GM12878 (cell line): ENCODE results near the gene CA10. TPM values are rescaled to one million over a fixed set of nuclear protein-coding genes. Genes with fewer than 3 reads are reported as not detected.

Experiments used
- ATAC-seq: fragments of 200-7000 bp; cut with Tn5 transposase; 3 replicates; pipeline ENCODE4 v1.9.1; 2020; ENCODE audit warnings: mild to moderate bottlenecking, moderate library complexity
- BruUV-seq: library from RNA; stranded (reverse); fragments of 400-500 nt; replicated peaks from 2 replicates; lab custom pipeline; 2021; lab: Mats Ljungman, UMichigan
- CTCF ChIA-PET: fragments of 300-600 bp; sonication (Branson Sonifier 250); formaldehyde crosslinking; extraction: SDS; loops from one replicate; lab custom pipeline; 2021; ENCODE audit warnings: inconsistent platforms; lab: Yijun Ruan, JAX
- POLR2A ChIA-PET: fragments of 350-600 bp; formaldehyde crosslinking; extraction: SDS; loops from one replicate; lab custom pipeline; 2021; ENCODE audit warnings: inconsistent platforms; lab: Charles Lee
- RAD21 ChIA-PET: fragments of 300-600 bp; sonication (Branson Sonifier 250); formaldehyde crosslinking; loops from one replicate; lab custom pipeline; 2023; ENCODE audit warnings: antibody characterized with exemption; ENCODE audit not compliant: unreplicated experiment; lab: Charles Lee
- SMC1A ChIA-PET: fragments of 300-600 bp; sonication (Branson Sonifier 250); formaldehyde crosslinking; loops from one replicate; lab custom pipeline; 2023; ENCODE audit not compliant: unreplicated experiment, uncharacterized antibody; lab: Charles Lee
- DNase-seq: peaks from one replicate; pipeline ENCODE4 v3.0.0-alpha.2; 2011; ENCODE audit warnings: low read depth, low spot score
- FAIRE-seq: peaks from 3 replicates; lab custom pipeline; 2011; peaks lifted over from hg19 to GRCh38; lab: Jason Lieb, UNC
- H2AFZ ChIP-seq: 2 replicates; pipeline ENCODE4 v1.6.0; 2011; ENCODE audit warnings: low read depth, low read length, control low read depth; ENCODE audit not compliant: control insufficient read depth
- H3K27ac ChIP-seq: 2 replicates; pipeline ENCODE4 v1.5.1; 2011; ENCODE audit warnings: control low read depth; ENCODE audit not compliant: control insufficient read depth, insufficient read depth
- H3K27me3 ChIP-seq, 2 experiments: replicated peaks in 1 of 2; 2 replicates each; pipeline versions ENCODE4 v1.6.0 to v1.6.1; 2011; ENCODE audit warnings: low read length in 1 of 2; ENCODE audit not compliant: control insufficient read depth in 2 of 2, insufficient read depth in 2 of 2
- H3K36me3 ChIP-seq, 2 experiments: 2 replicates each; pipeline ENCODE4 v1.5.1; 2011; ENCODE audit warnings: low read length in 1 of 2; ENCODE audit not compliant: control insufficient read depth in 2 of 2, insufficient read depth in 2 of 2
- H3K4me1 ChIP-seq: 2 replicates; pipeline ENCODE4 v1.6.1; 2011; ENCODE audit warnings: mild to moderate bottlenecking, low read length, moderate library complexity, mixed read lengths; ENCODE audit not compliant: control insufficient read depth, insufficient read depth
- H3K4me2 ChIP-seq: 2 replicates; pipeline ENCODE4 v1.6.0; 2011; ENCODE audit warnings: control low read depth; ENCODE audit not compliant: control insufficient read depth, insufficient read depth
- H3K4me3 ChIP-seq: fragments of 200-600 bp; sonication (generic); 2 replicates; pipeline ENCODE4 v1.5.1; 2016
- H3K79me2 ChIP-seq: 2 replicates; pipeline ENCODE4 v1.6.0; 2011; ENCODE audit warnings: low read length; ENCODE audit not compliant: control insufficient read depth, insufficient read depth
- H3K9ac ChIP-seq: 2 replicates; pipeline ENCODE4 v1.8.0; 2011; ENCODE audit warnings: low read length, control low read depth, mixed read lengths; ENCODE audit not compliant: control insufficient read depth, insufficient read depth
- H3K9me3 ChIP-seq: replicated peaks from 3 replicates; pipeline ENCODE4 v1.5.1; 2011; ENCODE audit warnings: mild to moderate bottlenecking, low read length; ENCODE audit not compliant: control insufficient read depth, insufficient read depth
- H4K20me1 ChIP-seq: 2 replicates; pipeline ENCODE4 v1.6.0; 2011; ENCODE audit not compliant: control insufficient read depth, insufficient read depth
- HSF1 ChIP-seq: fragments of 150-350 bp; IDR thresholded peaks from 2 replicates; pipeline ENCODE4 v1.6.1; 2014; ENCODE audit warnings: mild to moderate bottlenecking, low read depth, low read length
- SUZ12 ChIP-seq: fragments of 200-600 bp; sonication (generic); IDR thresholded peaks from one replicate; pipeline ENCODE4 v1.6.1; 2018; ENCODE audit warnings: antibody characterized with exemption, mild to moderate bottlenecking; ENCODE audit not compliant: unreplicated experiment
- ZBTB4 ChIP-seq: fragments of 450-650 bp; formaldehyde crosslinking; IDR thresholded peaks from 2 replicates; pipeline ENCODE4 v1.4.0; 2022; ENCODE audit warnings: mild to moderate bottlenecking, moderate library complexity
- in situ Hi-C: fragments of 300-500 bp; cut with MboI; formaldehyde crosslinking; loops from 9 replicates; pipeline ENCODE4 v1.14.3; 2018; ENCODE audit warnings: mixed read lengths
- intact Hi-C: fragments of 100-400 bp; cut with micrococcal nuclease; formaldehyde crosslinking; loops from one replicate; pipeline ENCODE4 v1.14.2; 2022; ENCODE audit not compliant: unreplicated experiment
- polyA plus RNA-seq, 11 experiments: library from polyadenylated mRNA; depleted of rRNA in 4 of 11; unstranded in 6 of 11; stranded (reverse) in 5 of 11; fragments of >200 nt; fragmentation: Nextera tagmentation in 4 of 11; fragmentation: Illumina TruSeq in 1 of 11; extraction: Ambion mirVana in 4 of 11; extraction: Trizol in 1 of 11; gene quantifications; 1 replicate in 1 of 11; 2 replicates in 10 of 11; pipeline versions ENCODE4 v1.2.1 to v1.2.3, GENCODE V29; 2011 to 2016; ENCODE audit warnings: inconsistent platforms in 2 of 11, missing spikeins in 2 of 11, low read depth in 1 of 11
- total RNA-seq, 4 experiments: library from RNA; depleted of rRNA in 3 of 4; stranded (reverse); fragments of >200 nt in 3 of 4; fragmentation: Illumina TruSeq in 1 of 4; extraction: Trizol in 1 of 4; gene quantifications; 2 replicates each; pipeline versions ENCODE4 v1.2.1 to v1.2.3, GENCODE V29; 2013 to 2021

CA10 gene
- total and polyA plus RNA-seq, 10 of the 15 experiments (the other 5 are each of a cell fraction or from before 2014, with no cell fraction given) = not detected

GRCh38 chr17:52145476-52145875 is 13.0 kb downstream of the CA10 start:
- FAIRE-seq (no peak), ATAC-seq (no peak), DNase-seq (no peak)
- Histone ChIP-seq H3K4me1 (no peaks in the 10 kb centered on the region), H3K79me2 (no peaks in the 10 kb centered on the region), H3K36me3 (no peaks in the 10 kb centered on the region), H3K9me3 (no peaks in the 10 kb centered on the region), H3K4me3 (no peak overlapping the region), H3K4me2 (no peak overlapping the region), H3K9ac (no peak overlapping the region), H4K20me1 (no peaks in the 10 kb centered on the region), H2AFZ (no peak overlapping the region), H3K27ac (no peak overlapping the region), H3K27me3 (no peaks in the 10 kb centered on the region)
- ChIA-PET POLR2A (no interaction called here), CTCF (no interaction called here), RAD21 (no interaction called here), SMC1A (no interaction called here)
- in situ Hi-C loops = no loop called here
- no TSS peak for BruUV-seq
- TF ChIP-seq HSF1 (no peak), SUZ12 (no peak), ZBTB4 (CRISPR knock-in tag) (no peak)
- intact Hi-C loops = no loop called here
